Measurements from ENCODE around the gene ATAD3A.

The ATAD3A gene

DNA sequence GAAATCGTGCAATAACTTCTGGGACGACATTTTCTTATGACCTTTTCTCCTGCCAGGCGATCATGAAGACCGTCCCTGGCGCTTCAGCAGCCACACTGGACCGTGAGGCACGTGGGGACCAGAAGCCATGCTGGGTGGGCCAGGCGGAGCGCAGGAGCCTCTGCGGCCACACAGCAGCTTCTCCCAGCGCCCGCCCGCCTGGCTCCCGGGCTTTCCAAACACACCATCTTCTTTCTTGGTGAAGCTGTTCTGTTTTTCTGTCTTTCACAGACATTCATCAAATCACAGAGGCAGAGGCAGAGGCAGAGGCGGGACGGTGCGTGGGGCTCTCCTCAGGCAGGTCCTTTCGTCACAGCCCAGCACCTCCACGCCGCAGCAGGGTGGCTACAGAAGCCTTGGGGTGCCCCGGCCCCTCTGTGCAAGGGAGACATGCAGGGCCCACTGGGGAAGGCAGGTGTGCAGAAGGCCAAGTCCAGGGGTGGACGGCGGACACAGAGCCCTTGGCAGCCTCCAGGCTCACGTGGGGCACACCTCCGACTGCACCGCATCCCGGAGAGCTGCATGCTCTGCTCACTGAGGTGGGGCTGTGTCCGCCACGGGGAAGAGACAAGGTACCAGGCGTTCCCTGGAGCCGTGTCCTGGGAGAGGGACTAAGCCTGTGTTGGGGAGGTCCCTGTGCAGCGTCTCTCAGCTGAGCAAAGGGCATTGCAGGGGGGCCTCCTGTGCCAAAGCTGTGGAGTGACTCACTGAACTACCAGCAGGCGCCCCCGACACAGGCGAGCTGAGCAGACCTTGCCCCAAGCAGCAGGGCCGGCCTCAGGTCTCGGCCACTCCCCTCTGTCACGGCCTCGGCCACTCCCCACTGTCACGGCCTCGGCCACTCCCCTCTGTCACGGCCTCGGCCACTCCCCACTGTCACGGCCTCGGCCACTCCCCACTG lies 31.1 kb downstream of the ATAD3A start:
- Histone ChIP-seq H3K9me3 (ENCODE audit: control insufficient read depth in 1 of 2, low read length in 2 of 2) (no peaks in the 10 kb centered on the region), H3K4me3 (ENCODE audit: low read depth in 1 of 2, low read length in 2 of 2) (no peak overlapping the region), H3K36me3 (ENCODE audit: control insufficient read depth in 1 of 2, insufficient read depth in 2 of 2, low read length in 2 of 2) (peaks cover 4 to 14% of the 10 kb centered on the region in 2 donors), H3K4me1 (ENCODE audit: control insufficient read depth in 1 of 2, insufficient read depth in 2 of 2, low read length in 2 of 2) (peaks cover 0 to 20% of the 10 kb centered on the region in 2 donors), H3K27ac (ENCODE audit: low read length) (no peak overlapping the region), H3K27me3 (ENCODE audit: low read depth, low read length) (no peaks in the 10 kb centered on the region)

- peaks cover 4 to 14% of the 10 kb centered on the region in 2 donors for H3K36me3 ChIP-seq (ENCODE audit: control insufficient read depth in 1 of 2, insufficient read depth in 2 of 2, low read length in 2 of 2)
- H3K4me3 ChIP-seq (ENCODE audit: low read depth in 1 of 2, low read length in 2 of 2), result no peak overlapping the region
- H3K27ac ChIP-seq (ENCODE audit: low read length), result no peak overlapping the region
- H3K27me3 ChIP-seq (ENCODE audit: low read depth, low read length), result no peaks in the 10 kb centered on the region
- peaks cover 0 to 14% of the 10 kb centered on the region in 2 donors for H3K4me1 ChIP-seq (ENCODE audit: control insufficient read depth in 1 of 2, insufficient read depth in 2 of 2, low read length in 2 of 2)
- H3K9me3 ChIP-seq (ENCODE audit: control insufficient read depth in 1 of 2, low read length in 2 of 2), result no peaks in the 10 kb centered on the region
Observed at GRCh38 chr1:1543706-1544099, 31.7 kb downstream of the ATAD3A start.

- no peak overlapping the region for H3K27ac ChIP-seq (ENCODE audit: low read length)
- peaks cover 4 to 14% of the 10 kb centered on the region in 2 donors for H3K36me3 ChIP-seq (ENCODE audit: control insufficient read depth in 1 of 2, insufficient read depth in 2 of 2, low read length in 2 of 2)
- H3K4me1 ChIP-seq (ENCODE audit: control insufficient read depth in 1 of 2, insufficient read depth in 2 of 2, low read length in 2 of 2), result peaks cover 0 to 6% of the 10 kb centered on the region in 2 donors
- no peaks in the 10 kb centered on the region for H3K27me3 ChIP-seq (ENCODE audit: low read depth, low read length)
- H3K9me3 ChIP-seq (ENCODE audit: control insufficient read depth in 1 of 2, low read length in 2 of 2), result no peaks in the 10 kb centered on the region
- H3K4me3 ChIP-seq (ENCODE audit: low read depth in 1 of 2, low read length in 2 of 2), result no peak overlapping the region
Observed at GRCh38 chr1:1544544-1544943, 32.6 kb downstream of the ATAD3A start.

GRCh38 chr1:1545946-1546737 lies 34.2 kb downstream of the ATAD3A start:
- H3K4me1 ChIP-seq (ENCODE audit: control insufficient read depth in 1 of 2, insufficient read depth in 2 of 2, low read length in 2 of 2), result peaks cover 0 to 4% of the 10 kb centered on the region in 2 donors
- H3K27me3 ChIP-seq (ENCODE audit: low read depth, low read length), result no peaks in the 10 kb centered on the region
- no peaks in the 10 kb centered on the region for H3K9me3 ChIP-seq (ENCODE audit: control insufficient read depth in 1 of 2, low read length in 2 of 2)
- H3K27ac ChIP-seq (ENCODE audit: low read length), result no peak overlapping the region
- no peak overlapping the region for H3K4me3 ChIP-seq (ENCODE audit: low read depth in 1 of 2, low read length in 2 of 2)
- peaks cover 4 to 14% of the 10 kb centered on the region in 2 donors for H3K36me3 ChIP-seq (ENCODE audit: control insufficient read depth in 1 of 2, insufficient read depth in 2 of 2, low read length in 2 of 2)

GRCh38 chr1:1547011-1547410 lies 35.0 kb downstream of the ATAD3A start:
- H3K27ac ChIP-seq (ENCODE audit: low read length), result no peak overlapping the region
- H3K27me3 ChIP-seq (ENCODE audit: low read depth, low read length), result no peaks in the 10 kb centered on the region
- H3K4me3 ChIP-seq (ENCODE audit: low read depth in 1 of 2, low read length in 2 of 2), result no peak overlapping the region
- peaks cover 0 to 4% of the 10 kb centered on the region in 2 donors for H3K4me1 ChIP-seq (ENCODE audit: control insufficient read depth in 1 of 2, insufficient read depth in 2 of 2, low read length in 2 of 2)
- H3K9me3 ChIP-seq (ENCODE audit: control insufficient read depth in 1 of 2, low read length in 2 of 2), result no peaks in the 10 kb centered on the region
- peaks cover 0 to 12% of the 10 kb centered on the region in 2 donors for H3K36me3 ChIP-seq (ENCODE audit: control insufficient read depth in 1 of 2, insufficient read depth in 2 of 2, low read length in 2 of 2)

GRCh38 chr1:1547476-1547875 lies 35.5 kb downstream of the ATAD3A start:
- no peaks in the 10 kb centered on the region for H3K9me3 ChIP-seq (ENCODE audit: control insufficient read depth in 1 of 2, low read length in 2 of 2)
- H3K4me3 ChIP-seq (ENCODE audit: low read depth in 1 of 2, low read length in 2 of 2), result no peak overlapping the region
- H3K4me1 ChIP-seq (ENCODE audit: control insufficient read depth in 1 of 2, insufficient read depth in 2 of 2, low read length in 2 of 2), result peaks cover 0 to 4% of the 10 kb centered on the region in 2 donors
- no peak overlapping the region for H3K27ac ChIP-seq (ENCODE audit: low read length)
- peaks cover 0 to 7% of the 10 kb centered on the region in 2 donors for H3K36me3 ChIP-seq (ENCODE audit: control insufficient read depth in 1 of 2, insufficient read depth in 2 of 2, low read length in 2 of 2)
- no peaks in the 10 kb centered on the region for H3K27me3 ChIP-seq (ENCODE audit: low read depth, low read length)

- no peaks in the 10 kb centered on the region for H3K36me3 ChIP-seq (ENCODE audit: control insufficient read depth in 1 of 2, insufficient read depth in 2 of 2, low read length in 2 of 2)
Observed at GRCh38 chr1:1548591-1548990, 36.6 kb downstream of the ATAD3A start.

DNA sequence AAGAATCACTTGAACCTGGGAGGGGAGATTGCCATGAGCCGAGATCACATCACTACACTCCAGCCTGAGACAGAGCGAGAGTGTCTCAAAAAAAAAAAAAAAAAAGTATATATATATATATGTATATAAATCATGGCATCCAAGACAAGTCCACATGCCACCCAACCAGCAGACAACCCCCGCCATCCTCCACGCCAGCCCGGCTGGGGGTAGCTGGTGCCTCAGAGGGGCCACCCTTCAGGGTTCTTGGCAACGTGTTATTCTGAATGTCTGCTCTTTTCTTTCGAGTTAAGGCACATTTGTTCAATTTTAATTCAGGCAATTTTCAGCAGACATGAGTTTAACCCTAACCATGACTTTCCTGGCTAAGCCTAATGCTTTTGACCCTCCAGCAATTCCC lies 38.1 kb downstream of the ATAD3A start:
- Histone ChIP-seq H3K36me3 (ENCODE audit: control insufficient read depth in 1 of 2, insufficient read depth in 2 of 2, low read length in 2 of 2) (peaks cover 0 to under 1% of the 10 kb centered on the region in 2 donors), H3K9me3 (ENCODE audit: control insufficient read depth in 1 of 2, low read length in 2 of 2) (no peaks in the 10 kb centered on the region), H3K27ac (ENCODE audit: low read length) (no peak overlapping the region)

More at GRCh38 chr1:1548591-1548990, 36.6 kb downstream of the ATAD3A start:
- H3K9me3 ChIP-seq (ENCODE audit: control insufficient read depth in 1 of 2, low read length in 2 of 2), result no peaks in the 10 kb centered on the region
- no peaks in the 10 kb centered on the region for H3K27me3 ChIP-seq (ENCODE audit: low read depth, low read length)
- no peak overlapping the region for H3K4me3 ChIP-seq (ENCODE audit: low read depth in 1 of 2, low read length in 2 of 2)
- H3K27ac ChIP-seq (ENCODE audit: low read length), result no peak overlapping the region
- H3K4me1 ChIP-seq (ENCODE audit: control insufficient read depth in 1 of 2, insufficient read depth in 2 of 2, low read length in 2 of 2), result peaks cover 0 to 4% of the 10 kb centered on the region in 2 donors

DNA sequence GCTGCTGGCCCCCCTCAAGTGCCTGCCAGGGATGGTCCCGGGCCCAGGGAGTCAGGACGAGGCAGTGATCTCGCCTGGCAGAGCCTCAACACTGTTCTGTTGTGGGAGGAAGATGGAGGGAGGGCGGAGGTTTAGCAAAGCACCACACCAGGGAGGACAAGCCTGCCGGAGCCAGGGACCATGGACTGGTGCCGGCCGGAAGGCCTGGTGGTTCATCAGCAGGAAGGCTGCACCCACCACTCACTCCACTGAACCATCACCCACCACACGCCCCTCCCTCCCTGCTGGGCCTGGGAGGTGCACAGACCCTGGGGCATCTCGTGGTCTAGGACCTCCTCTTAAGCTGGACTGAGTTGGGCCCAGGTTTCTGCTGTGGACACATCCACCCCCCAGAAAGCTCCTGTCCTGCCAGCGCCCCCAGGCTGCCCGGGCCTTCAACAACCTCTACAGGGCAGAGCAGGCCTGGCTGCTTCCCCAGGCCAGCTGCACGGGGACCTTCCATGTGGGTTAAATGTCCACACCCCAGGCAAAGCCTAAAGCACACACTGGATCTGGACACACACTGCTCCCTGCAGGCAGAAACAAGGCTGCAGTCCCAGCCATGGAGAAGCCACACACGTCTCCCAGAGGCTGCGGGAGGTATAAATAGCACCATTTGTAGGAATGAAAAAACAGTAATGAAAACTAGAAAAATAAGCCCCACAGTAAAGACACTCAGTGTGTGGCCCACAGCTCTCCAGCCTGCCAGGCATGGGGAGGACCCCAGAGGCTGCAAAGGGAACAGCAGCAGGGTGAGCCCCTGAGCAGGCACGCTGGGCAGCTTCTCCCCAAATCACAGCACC lies 38.9 kb downstream of the ATAD3A start:
- Histone ChIP-seq H3K36me3 (ENCODE audit: control insufficient read depth in 1 of 2, insufficient read depth in 2 of 2, low read length in 2 of 2) (peaks cover 0 to 4% of the 10 kb centered on the region in 2 donors), H3K9me3 (ENCODE audit: control insufficient read depth in 1 of 2, low read length in 2 of 2) (no peaks in the 10 kb centered on the region), H3K27ac (ENCODE audit: low read length) (no peak overlapping the region), H3K4me1 (ENCODE audit: control insufficient read depth in 1 of 2, insufficient read depth in 2 of 2, low read length in 2 of 2) (peaks cover 0 to 8% of the 10 kb centered on the region in 2 donors), H3K27me3 (ENCODE audit: low read depth, low read length) (no peaks in the 10 kb centered on the region), H3K4me3 (ENCODE audit: low read depth in 1 of 2, low read length in 2 of 2) (no peak overlapping the region)

More for the DNA sequence above, 38.1 kb downstream of the ATAD3A start:
- H3K4me3 ChIP-seq (ENCODE audit: low read depth in 1 of 2, low read length in 2 of 2), result no peak overlapping the region
- H3K4me1 ChIP-seq (ENCODE audit: control insufficient read depth in 1 of 2, insufficient read depth in 2 of 2, low read length in 2 of 2), result peaks cover 0 to 5% of the 10 kb centered on the region in 2 donors
- no peaks in the 10 kb centered on the region for H3K27me3 ChIP-seq (ENCODE audit: low read depth, low read length)

DNA sequence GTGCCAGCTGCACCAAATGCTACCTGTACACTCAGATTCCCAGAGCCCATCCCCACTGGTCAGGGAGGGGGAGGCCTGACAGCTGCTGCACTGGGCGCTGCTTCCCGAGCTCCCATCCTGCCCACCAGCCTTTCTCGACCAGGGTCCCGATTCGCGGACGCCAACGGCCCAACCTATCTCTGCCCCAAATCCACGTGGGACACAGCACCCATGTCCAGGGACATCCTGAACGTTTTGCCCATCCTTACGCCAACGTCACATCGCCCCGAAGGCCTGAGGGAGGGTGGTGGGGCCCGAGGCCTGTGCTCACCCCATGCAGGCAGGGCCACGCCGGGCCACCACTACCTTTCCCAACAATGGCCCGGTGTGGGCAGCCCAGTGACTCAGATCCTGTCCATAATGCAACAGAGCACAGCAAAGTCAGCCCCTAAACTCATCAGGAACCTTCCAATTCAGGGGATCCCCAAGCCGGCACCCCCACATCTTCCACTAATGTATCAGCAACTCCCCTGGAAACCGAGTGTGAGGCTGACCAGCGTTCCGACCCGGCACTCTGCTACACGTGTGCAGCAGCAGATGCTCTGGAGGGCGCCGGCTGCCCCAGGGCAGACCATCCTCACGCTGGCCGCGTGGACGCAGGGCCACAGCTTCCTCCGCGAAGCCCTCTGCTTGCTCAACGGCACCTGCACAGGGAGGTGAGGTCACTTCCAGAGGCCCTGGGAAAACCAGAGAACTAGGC lies 39.7 kb downstream of the ATAD3A start:
- no peaks in the 10 kb centered on the region for H3K27me3 ChIP-seq (ENCODE audit: low read depth, low read length)
- peaks cover 0 to 4% of the 10 kb centered on the region in 2 donors for H3K36me3 ChIP-seq (ENCODE audit: control insufficient read depth in 1 of 2, insufficient read depth in 2 of 2, low read length in 2 of 2)
- no peak overlapping the region for H3K4me3 ChIP-seq (ENCODE audit: low read depth in 1 of 2, low read length in 2 of 2)
- no peaks in the 10 kb centered on the region for H3K9me3 ChIP-seq (ENCODE audit: control insufficient read depth in 1 of 2, low read length in 2 of 2)
- H3K27ac ChIP-seq (ENCODE audit: low read length), result no peak overlapping the region
- H3K4me1 ChIP-seq (ENCODE audit: control insufficient read depth in 1 of 2, insufficient read depth in 2 of 2, low read length in 2 of 2), result peaks cover 0 to 8% of the 10 kb centered on the region in 2 donors

Data from muscle layer of duodenum (tissue), 2 donors.